Activated CD4-positive, alpha-beta T cell treated with anti-CD3 and anti-CD28 coated beads, Interleukin-2, amount 10 ng/mL, durations not matched to agents 24 days and 14 days (primary cell): ENCODE data around the gene NKX2-3. TPM values are rescaled to one million over a fixed set of nuclear protein-coding genes. Genes with fewer than 3 reads are reported as not detected.

ENCODE experiments used
- DNase-seq: peaks from one replicate; pipeline ENCODE4 v3.0.0; 2022
- H3K27ac Mint-ChIP-seq: one replicate; pipeline ENCODE4 v1.8.0; 2022; ENCODE audit warnings: mild to moderate bottlenecking, mixed read lengths
- H3K27me3 Mint-ChIP-seq: one replicate; pipeline ENCODE4 v1.8.0; 2022; ENCODE audit warnings: mixed read lengths
- H3K36me3 Mint-ChIP-seq: one replicate; pipeline ENCODE4 v1.8.0; 2022; ENCODE audit warnings: low read depth, mild to moderate bottlenecking, mixed read lengths
- H3K4me1 Mint-ChIP-seq: one replicate; pipeline ENCODE4 v1.8.0; 2021; ENCODE audit warnings: mixed read lengths
- H3K4me3 Mint-ChIP-seq: one replicate; pipeline ENCODE4 v1.8.0; 2022; ENCODE audit warnings: mild to moderate bottlenecking, moderate library complexity, mixed read lengths
- H3K9me3 Mint-ChIP-seq: one replicate; pipeline ENCODE4 v1.8.0; 2021; ENCODE audit warnings: mixed read lengths
- intact Hi-C: fragments of 100-400 bp; cut with micrococcal nuclease; formaldehyde crosslinking; loops from one replicate; pipeline ENCODE4 v1.15.1; 2023
- total RNA-seq: library from RNA; stranded (reverse); gene quantifications from 2 replicates; pipeline ENCODE4 v1.2.3, GENCODE V29; 2022

Gene NKX2-3
- total RNA-seq, 1 donor from 2014 or later: not detected

DNA sequence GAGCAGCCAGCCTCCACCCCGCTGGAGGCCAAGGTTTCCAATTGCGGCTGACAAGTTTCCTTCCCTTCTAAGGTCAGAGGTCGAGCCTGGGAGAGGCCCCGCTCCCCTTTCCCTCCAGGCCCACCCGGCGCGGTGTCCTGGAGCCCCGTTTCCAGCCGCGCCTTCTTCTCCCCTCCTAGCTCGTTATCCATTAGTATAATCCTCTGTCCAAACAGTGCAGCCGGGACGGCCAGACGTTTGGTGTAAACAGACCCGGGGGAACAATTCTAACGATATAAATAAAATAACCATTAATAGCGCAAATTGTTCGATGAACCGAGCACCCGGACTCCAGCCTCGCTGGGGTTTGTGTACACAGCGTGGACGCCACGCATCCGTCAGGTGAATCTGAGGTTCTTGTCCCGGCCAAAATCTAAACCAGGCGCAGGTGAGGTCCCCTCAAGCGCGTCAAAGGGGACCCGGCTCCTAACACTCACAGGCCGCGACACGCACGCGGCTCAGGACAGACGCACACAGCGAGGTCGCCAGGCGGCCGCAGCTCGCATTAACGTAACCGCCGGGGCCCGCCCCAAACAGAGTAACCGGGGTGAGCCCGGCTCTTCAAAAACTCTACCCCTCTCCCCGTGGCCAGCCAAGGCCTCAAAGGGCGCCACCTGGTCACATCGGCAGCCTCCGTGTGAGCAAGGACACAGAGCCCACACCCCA is 10.8 kb upstream of the NKX2-3 start:
- peaks cover 65% of the 10 kb centered on the region for H3K27me3 Mint-ChIP-seq
- H3K27ac Mint-ChIP-seq: no peak overlapping the region
- no peak overlapping the region for H3K4me3 Mint-ChIP-seq
- no peaks in the 10 kb centered on the region for H3K9me3 Mint-ChIP-seq
- H3K36me3 Mint-ChIP-seq: no peaks in the 10 kb centered on the region
- DNase-seq: no peak
- peaks cover 7% of the 10 kb centered on the region for H3K4me1 Mint-ChIP-seq
- intact Hi-C loops: no loop called here

DNA sequence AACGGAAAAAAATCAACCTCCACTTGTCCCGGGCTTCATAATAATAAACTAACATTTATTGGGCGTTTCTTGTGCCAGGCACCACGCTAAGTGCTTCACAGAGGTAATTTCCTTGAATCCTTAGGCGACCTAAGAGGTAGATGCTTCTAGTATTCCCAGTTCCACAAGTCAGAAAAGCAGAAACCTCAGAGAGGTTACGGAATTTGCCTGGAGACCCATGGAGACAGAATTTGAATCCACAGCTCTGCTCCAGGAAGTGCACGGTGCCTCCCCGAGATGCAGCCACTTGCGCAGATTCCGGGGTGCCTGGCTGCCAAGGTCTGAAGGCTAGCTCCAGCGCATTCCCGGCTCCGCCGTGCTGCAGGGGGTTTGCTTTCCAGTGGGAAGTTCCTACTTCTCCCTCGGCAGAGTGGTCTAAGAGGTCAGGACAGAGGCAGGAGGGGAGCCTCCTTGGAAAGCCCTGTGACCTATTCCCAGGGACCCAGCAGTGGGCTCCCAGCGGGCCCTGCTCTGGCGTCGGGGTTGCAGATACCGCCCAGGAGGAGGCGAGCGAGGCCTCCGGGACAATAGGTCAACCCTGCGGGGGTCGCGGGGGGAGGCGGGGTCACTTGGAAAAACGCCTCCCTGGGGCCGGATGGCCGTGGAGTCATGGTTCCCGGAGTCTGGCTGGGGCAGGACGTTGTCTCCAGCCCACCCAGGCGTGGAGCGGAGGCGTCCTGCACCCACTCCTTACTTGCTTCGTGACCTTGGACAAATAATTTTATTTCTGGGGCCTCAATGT is 10.1 kb upstream of the NKX2-3 start:
- Mint-ChIP-seq H3K27ac (no peak overlapping the region), H3K9me3 (no peaks in the 10 kb centered on the region), H3K27me3 (peaks cover 64% of the 10 kb centered on the region), H3K4me3 (peak overlapping the region; percentile 53), H3K4me1 (peaks cover 7% of the 10 kb centered on the region), H3K36me3 (no peaks in the 10 kb centered on the region)
- DNase-seq: no peak
- intact Hi-C loops: no loop called here

DNA sequence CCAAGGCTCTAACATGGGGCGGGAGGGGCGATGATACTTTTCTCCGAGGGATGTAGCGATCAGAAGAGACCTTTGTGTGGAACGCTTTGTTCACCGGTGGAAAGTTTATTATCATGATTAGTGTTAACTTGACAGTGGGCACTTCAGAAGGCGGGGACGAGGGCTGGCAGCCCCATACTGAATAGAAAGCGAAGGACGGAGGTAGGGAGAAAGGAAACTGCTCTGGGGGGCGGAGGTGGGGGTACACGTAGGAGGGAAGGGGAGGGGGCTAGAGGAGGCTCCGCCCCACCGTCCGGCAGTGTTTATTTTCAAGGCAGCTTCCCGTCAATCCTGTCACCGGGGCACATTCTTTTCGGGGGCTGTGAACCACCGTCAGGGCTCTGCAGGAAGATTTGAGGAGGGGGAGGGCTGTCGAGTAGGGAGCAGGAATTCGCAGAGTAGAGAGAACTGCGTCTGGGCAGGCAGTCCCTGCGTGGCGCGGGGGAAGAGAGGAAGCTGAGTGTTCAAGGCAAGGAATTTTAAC is 9.4 kb upstream of the NKX2-3 start:
- DNase-seq: no peak
- no peaks in the 10 kb centered on the region for H3K36me3 Mint-ChIP-seq
- H3K4me1 Mint-ChIP-seq: peaks cover 7% of the 10 kb centered on the region
- no peak overlapping the region for H3K27ac Mint-ChIP-seq
- intact Hi-C loops: no loop called here
- H3K4me3 Mint-ChIP-seq: peak overlapping the region; percentile 53
- peaks cover 67% of the 10 kb centered on the region for H3K27me3 Mint-ChIP-seq
- H3K9me3 Mint-ChIP-seq: no peaks in the 10 kb centered on the region

DNA sequence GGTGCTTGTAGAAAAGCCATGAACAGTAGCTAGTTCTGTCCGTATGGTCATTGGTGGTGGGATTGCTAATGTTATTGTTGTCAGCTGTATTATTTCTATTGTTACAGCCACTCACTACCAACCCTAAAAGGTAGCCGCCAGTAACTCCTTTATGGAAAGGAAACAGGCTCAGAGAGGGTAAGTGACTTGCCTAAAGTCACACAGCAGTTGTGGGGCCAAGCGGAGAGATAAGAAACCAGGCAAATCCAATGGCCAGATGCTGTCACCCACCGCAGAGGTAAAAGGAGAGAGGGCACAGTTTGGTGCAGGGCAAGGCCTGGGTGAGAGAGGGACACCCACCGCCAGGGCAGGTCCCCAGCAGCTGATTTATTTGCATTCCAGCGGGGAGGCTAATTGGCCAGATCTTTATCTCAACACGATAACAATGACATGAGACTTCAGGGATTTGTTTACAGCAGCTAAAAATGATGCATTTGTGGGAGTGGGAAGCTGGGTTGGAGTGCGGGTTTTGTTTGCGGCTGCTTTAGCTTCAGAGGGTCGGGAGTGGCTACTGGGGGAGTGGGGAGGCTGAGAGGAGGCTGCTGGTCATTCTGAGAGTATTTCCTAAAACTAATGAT is 8.6 kb upstream of the NKX2-3 start:
- DNase-seq: no peak
- Mint-ChIP-seq H3K27me3 (peaks cover 70% of the 10 kb centered on the region), H3K9me3 (no peaks in the 10 kb centered on the region), H3K4me1 (peaks cover 9% of the 10 kb centered on the region), H3K4me3 (no peak overlapping the region), H3K36me3 (no peaks in the 10 kb centered on the region), H3K27ac (no peak overlapping the region)
- intact Hi-C loops: no loop called here

DNA sequence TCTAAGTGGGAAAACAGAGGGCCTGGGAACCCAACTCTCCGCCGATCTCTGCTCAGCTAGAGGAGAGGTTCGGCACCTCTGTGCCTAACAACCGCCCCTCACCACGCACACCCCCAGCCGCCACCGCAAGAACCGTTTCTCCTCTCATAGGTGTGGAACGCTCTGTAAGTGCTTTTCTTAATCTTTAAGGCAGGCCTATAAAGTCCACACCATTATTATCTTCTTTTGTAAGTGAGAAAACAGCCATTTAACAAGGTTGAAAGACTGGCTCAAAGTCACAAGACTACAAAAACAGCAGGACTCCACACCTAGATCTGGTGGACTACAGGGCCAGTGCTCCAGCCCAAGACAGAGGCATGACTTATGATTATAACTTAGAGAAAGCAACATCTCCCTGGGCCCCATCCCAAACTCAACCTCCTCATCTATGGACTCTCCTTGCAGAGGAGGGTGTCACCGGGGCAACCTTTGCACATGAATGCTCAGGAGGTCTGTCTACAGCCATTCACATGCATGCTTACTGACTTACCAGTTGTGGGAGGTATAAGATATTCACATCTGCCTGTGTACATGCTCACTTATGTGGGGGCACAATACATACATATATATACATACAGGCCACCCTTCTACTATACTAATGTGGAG is 7.9 kb upstream of the NKX2-3 start:
- H3K4me3 Mint-ChIP-seq: no peak overlapping the region
- H3K36me3 Mint-ChIP-seq: no peaks in the 10 kb centered on the region
- H3K27me3 Mint-ChIP-seq: peaks cover 71% of the 10 kb centered on the region
- DNase-seq: no peak
- H3K4me1 Mint-ChIP-seq: peaks cover 10% of the 10 kb centered on the region
- H3K9me3 Mint-ChIP-seq: no peaks in the 10 kb centered on the region
- intact Hi-C loops: no loop called here
- no peak overlapping the region for H3K27ac Mint-ChIP-seq

DNA sequence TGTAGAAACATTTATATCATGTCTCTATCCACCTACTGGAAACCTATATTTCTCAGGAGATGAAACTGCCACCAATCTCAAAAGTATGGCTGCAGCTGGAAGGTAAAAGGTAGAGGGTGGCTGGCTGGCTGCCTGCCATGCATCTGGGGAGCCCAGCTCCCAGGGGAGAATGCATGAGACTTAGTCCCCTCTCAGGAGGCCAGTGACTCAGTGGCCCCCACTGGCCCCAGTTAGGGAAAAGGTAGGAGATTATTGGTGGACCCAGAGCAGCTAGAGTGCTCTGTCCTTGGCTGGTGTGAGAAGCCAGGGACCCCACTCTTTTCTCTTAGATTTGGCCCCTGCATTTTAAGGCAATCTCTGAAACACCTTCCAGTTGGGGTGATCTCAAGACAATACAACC is 6.8 kb upstream of the NKX2-3 start:
- Mint-ChIP-seq H3K27ac (no peak overlapping the region), H3K4me3 (no peak overlapping the region), H3K9me3 (no peaks in the 10 kb centered on the region), H3K27me3 (peaks cover 71% of the 10 kb centered on the region), H3K36me3 (no peaks in the 10 kb centered on the region), H3K4me1 (peaks cover 10% of the 10 kb centered on the region)
- DNase-seq: no peak
- intact Hi-C loops: no loop called here

DNA sequence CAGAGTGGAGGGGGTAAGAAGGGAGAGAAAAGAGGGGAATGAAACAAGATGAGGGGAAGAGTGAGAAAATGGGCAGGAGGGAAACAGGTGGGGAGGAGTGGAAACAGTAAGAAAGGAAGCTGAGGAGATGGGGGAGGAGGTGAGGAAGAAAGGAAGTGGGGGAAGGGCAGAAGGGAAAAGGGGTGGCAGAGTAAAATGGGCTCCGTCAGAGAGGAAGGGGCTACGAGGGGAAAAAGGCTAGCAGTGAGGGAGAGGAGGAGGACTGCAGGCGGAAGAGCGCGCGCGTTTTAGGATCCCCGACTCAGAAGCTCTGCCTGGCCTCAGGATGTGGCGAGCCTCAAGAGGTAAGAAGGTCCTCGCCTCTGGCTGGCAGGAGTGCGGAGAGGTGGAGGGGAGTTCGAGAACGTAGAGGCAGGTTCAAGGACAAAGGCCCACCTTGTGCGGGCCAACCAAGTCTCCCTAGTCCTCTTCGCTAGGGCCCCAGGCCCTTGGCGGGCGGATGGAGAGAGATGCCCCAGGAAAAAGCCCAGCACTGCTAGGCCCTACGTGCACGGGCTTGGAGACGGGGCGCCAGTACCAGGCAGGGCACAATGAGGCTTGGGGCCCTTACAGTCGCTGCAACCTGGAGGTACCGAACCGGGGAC is 5.8 kb upstream of the NKX2-3 start:
- no peak overlapping the region for H3K27ac Mint-ChIP-seq
- no peak for DNase-seq
- H3K27me3 Mint-ChIP-seq: peaks cover 77% of the 10 kb centered on the region
- H3K36me3 Mint-ChIP-seq: no peaks in the 10 kb centered on the region
- intact Hi-C loops: no loop called here
- H3K9me3 Mint-ChIP-seq: peaks cover 3% of the 10 kb centered on the region
- H3K4me1 Mint-ChIP-seq: peaks cover 10% of the 10 kb centered on the region
- H3K4me3 Mint-ChIP-seq: no peak overlapping the region

DNA sequence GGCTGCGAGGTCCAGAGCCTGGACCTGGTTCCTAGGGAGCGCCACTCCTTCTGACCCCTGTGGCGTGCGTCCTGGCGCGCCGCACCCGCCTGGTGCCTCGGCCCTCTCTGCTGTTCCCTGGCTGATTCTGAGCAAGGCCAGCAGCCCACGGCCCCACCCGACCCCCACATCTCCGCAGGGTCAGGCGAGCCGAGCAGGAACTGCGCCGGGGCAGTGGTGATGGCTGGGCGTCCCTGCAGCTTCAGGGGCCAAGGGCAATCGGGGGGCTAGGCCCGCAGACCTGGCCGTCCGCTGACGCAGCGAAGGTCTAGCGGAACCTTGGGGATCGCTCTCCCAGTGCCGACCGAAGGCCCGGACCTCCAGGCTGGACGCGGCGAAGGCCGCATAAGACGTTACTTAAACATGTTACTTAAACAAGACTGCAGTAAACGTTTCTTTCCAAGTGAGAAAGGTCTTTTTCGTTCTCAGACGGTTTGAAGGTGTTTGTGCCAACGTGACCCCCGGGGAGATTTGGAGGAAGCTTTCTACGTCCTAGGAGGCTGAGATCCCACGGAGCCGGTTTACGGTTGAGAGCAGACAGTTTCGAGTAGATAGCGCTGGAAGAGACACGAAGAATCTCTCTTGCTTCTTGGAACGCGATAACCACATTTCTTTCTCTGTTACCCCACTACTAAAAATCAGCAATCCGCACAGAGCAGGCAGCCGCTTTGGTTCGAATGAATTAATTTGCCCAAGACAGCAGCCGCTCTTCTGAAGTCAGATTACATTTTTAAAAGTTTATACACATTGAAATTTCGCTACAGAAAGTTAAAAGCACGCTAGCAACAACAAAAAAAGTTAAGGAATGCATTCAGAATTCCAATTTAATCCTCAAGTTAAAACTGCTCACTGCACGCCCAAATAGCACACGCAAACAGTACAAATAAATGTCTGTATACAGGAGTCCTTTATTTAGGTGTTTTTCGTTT is 4.9 kb upstream of the NKX2-3 start:
- peaks cover 13% of the 10 kb centered on the region for H3K4me1 Mint-ChIP-seq
- peaks cover 7% of the 10 kb centered on the region for H3K9me3 Mint-ChIP-seq
- H3K36me3 Mint-ChIP-seq: no peaks in the 10 kb centered on the region
- H3K27ac Mint-ChIP-seq: no peak overlapping the region
- intact Hi-C loops: no loop called here
- no peak overlapping the region for H3K4me3 Mint-ChIP-seq
- H3K27me3 Mint-ChIP-seq: peaks cover 82% of the 10 kb centered on the region
- DNase-seq: no peak

DNA sequence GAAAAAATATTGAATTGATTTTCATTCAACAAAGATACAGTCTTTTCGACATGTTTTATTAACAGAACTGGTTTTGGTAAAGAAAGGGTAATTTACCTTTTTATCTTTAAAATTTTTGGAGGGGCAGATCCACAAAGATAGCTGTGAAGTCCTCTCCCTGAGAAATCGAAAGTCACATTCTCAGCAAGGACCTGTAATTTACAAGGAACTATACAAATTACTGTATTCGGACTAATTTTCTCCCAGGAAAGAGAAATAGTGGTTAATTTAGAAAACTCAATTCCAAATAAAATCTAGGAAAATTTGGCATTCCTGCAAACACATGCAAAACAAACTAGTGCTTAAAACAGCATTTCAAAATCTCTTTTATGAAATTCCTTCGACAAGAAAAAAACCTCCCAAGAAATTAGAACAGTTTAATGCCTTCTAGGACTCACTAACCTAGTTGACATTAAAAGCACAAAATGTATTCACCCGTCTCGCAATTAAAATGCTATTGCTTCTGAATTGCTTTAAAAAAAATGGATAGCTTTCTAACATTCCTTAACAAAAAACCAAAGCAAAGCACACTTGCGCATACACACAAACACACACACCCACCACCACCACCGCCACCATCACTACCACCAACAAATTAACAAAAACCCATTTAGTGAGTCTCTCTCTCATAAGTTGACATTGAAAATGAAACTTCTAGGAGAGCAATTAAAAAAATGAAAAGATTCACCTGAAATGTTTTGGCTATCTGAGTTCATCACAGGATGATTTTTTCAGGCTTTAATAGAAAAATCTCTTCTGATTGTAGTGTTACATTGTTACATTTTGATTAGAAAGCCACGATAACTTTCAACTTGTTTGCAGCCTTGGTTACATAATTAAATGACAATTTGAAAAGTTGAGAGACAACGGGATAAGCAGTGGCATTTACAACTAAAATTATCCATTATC is 4.0 kb upstream of the NKX2-3 start:
- H3K4me1 Mint-ChIP-seq: peaks cover 11% of the 10 kb centered on the region
- no peak overlapping the region for H3K4me3 Mint-ChIP-seq
- H3K36me3 Mint-ChIP-seq: no peaks in the 10 kb centered on the region
- H3K27me3 Mint-ChIP-seq: peaks cover 84% of the 10 kb centered on the region
- H3K27ac Mint-ChIP-seq: no peak overlapping the region
- DNase-seq: no peak
- peaks cover 7% of the 10 kb centered on the region for H3K9me3 Mint-ChIP-seq
- intact Hi-C loops: no loop called here

DNA sequence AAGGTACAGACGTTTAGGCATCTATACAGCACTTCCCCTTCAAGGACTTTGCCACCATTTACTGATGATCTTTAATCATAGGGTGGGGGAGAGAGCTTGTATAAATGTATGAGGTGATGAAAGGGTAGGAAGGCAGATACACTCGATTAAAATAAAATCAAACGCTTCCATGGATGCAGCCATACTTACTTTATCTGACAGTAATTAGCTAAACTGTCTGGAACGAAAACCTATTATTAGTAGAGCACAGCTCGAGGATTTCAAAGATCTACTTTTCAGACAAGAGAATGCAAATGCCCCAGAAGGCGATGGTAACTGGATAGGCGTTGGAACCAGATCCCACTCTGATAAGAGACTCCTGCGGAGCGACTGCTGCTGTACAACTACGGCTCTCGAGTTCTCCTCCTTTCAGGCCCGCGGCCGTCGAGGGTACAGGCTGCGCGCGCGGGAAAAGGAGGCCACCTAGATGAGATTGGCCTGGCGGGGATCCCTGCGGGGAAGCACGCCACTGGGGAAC is 3.1 kb upstream of the NKX2-3 start:
- intact Hi-C loops: loop anchor here (5.0 kb wide), 2 partner anchors 1213 to 1688 kb away; no protein-coding TSS in a partner anchor
- Mint-ChIP-seq H3K4me3 (peak overlapping the region; percentile 22), H3K4me1 (peaks cover 17% of the 10 kb centered on the region), H3K9me3 (peaks cover 14% of the 10 kb centered on the region), H3K36me3 (no peaks in the 10 kb centered on the region), H3K27me3 (peaks cover 86% of the 10 kb centered on the region), H3K27ac (peak overlapping the region; percentile 12)
- DNase-seq: no peak

DNA sequence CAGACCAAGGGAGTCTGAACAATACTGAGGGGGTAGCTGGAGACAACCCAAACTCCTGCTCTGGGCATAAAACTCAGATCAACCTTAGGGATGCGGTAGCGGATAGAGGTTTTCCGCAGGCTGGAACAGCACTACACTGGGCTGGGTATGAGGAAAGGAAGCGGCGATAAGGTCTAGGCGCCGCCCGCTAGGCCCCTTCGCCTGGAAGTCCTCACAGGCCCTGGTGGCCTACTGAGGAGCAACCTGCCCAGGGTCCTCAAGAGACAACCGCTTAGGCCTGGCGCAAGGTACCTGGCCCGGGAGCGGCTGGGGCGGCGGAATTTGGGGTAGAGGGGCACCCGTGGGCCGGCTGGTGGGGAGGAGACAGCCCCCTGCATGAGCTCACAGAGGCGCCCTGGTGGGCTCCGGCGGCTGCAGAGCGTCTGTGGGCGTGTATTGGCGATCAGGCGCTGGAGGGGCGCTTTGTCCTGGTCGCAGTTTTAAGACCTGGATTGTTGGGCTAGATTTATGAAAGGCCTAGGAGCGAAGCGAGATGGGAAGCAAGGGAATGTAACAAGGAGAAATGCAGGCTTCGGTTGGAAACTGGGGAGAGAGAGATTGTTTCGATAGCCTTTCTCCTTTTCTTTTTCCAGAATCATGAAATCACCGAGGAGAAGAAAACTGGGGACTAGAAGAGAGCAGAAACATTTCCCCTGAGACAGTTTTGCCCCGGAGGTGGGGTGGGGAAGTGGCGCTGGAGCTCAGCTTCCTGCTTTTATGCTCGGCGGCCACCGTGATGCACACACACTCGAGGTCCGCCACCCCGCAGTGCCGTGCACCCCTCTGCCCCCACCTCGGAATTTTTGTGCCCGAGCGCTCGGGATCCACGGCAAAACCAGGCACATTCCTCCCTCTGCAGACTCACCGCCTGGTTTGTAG is 2.4 kb upstream of the NKX2-3 start:
- Mint-ChIP-seq H3K27me3 (peaks cover 85% of the 10 kb centered on the region), H3K36me3 (no peaks in the 10 kb centered on the region), H3K9me3 (peaks cover 14% of the 10 kb centered on the region), H3K4me3 (peak overlapping the region; percentile 35), H3K27ac (peak overlapping the region; percentile 12), H3K4me1 (peaks cover 21% of the 10 kb centered on the region)
- intact Hi-C loops: loop anchor here (5.0 kb wide), 2 partner anchors 1212 to 1687 kb away; no protein-coding TSS in a partner anchor
- no peak for DNase-seq
